Body of pancreas (tissue), 4 donors: ENCODE data around the gene NOL4L.

Source experiments
- POLR2A ChIP-seq, 3 donors: fragments of 450-650 bp; IDR thresholded peaks; one replicate each; pipeline ENCODE4 v1.6.1; 2016; ENCODE audit warnings: antibody characterized with exemption in 3 of 3, mild to moderate bottlenecking in 2 of 3
- TF ChIP-seq, protein P1 (sequence below), 7 experiments: fragments of 450-650 bp in 4 of 7; fragments of 200-600 bp in 3 of 7; sonication (generic) in 3 of 7; IDR thresholded peaks; one replicate each; pipeline ENCODE4 v1.5.1; 2016 to 2019; ENCODE audit warnings: antibody characterized with exemption in 7 of 7

- no peak for TF ChIP-seq POLR2A (IDR thresholded peaks at IDR 0.05)
- TF ChIP-seq, protein P1, sequence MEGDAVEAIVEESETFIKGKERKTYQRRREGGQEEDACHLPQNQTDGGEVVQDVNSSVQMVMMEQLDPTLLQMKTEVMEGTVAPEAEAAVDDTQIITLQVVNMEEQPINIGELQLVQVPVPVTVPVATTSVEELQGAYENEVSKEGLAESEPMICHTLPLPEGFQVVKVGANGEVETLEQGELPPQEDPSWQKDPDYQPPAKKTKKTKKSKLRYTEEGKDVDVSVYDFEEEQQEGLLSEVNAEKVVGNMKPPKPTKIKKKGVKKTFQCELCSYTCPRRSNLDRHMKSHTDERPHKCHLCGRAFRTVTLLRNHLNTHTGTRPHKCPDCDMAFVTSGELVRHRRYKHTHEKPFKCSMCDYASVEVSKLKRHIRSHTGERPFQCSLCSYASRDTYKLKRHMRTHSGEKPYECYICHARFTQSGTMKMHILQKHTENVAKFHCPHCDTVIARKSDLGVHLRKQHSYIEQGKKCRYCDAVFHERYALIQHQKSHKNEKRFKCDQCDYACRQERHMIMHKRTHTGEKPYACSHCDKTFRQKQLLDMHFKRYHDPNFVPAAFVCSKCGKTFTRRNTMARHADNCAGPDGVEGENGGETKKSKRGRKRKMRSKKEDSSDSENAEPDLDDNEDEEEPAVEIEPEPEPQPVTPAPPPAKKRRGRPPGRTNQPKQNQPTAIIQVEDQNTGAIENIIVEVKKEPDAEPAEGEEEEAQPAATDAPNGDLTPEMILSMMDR (IDR thresholded peaks at IDR 0.05), result no peak
Observed at GRCh38 chr20:32588040-32588439, 2.9 kb upstream of the NOL4L start.
